IPS-18c (cell line): Measurements from ENCODE around the gene ZNF853.
A peak's percentile ranks its signal among the peaks of the same experiment; 100 is the strongest.
"Not testable (repeated sequence)": the region's sequence is repeated elsewhere in the genome, so short reads cannot be mapped to it uniquely, and the experiment has no call there.

Experiments used
- H3K4me3 ChIP-seq: 2 replicates; pipeline ENCODE4 v1.7.0; 2013; ENCODE audit warnings: low read depth, mild to moderate bottlenecking, low read length, moderate library complexity; ENCODE audit not compliant: insufficient read depth
- H3K9me3 ChIP-seq: one replicate; pipeline ENCODE4 v1.6.1; 2013; ENCODE audit warnings: mild to moderate bottlenecking, low read length, moderate library complexity; ENCODE audit not compliant: control insufficient read depth, insufficient read depth

ZNF853 gene

GRCh38 chr7:6624246-6624611 lies 8.8 kb downstream of the ZNF853 start:
- H3K9me3 ChIP-seq = no peaks in the 10 kb centered on the region
- no peak overlapping the region for H3K4me3 ChIP-seq

GRCh38 chr7:6628045-6628444 lies 12.6 kb downstream of the ZNF853 start:
- H3K4me3 ChIP-seq = no peak overlapping the region
- H3K9me3 ChIP-seq = no peaks in the 10 kb centered on the region

GRCh38 chr7:6630007-6630849 lies 14.8 kb downstream of the ZNF853 start:
- H3K4me3 ChIP-seq = no peak overlapping the region

GRCh38 chr7:6631605-6632004 lies 16.2 kb downstream of the ZNF853 start:
- H3K4me3 ChIP-seq = no peak overlapping the region
- no peaks in the 10 kb centered on the region for H3K9me3 ChIP-seq

More at GRCh38 chr7:6630007-6630849, 14.8 kb downstream of the ZNF853 start:
- no peaks in the 10 kb centered on the region for H3K9me3 ChIP-seq

GRCh38 chr7:6634021-6634420 lies 18.6 kb downstream of the ZNF853 start:
- H3K4me3 ChIP-seq = no peak overlapping the region
- H3K9me3 ChIP-seq = no peaks in the 10 kb centered on the region

GRCh38 chr7:6634971-6635370 lies 19.6 kb downstream of the ZNF853 start:
- H3K9me3 ChIP-seq, H3K4me3 ChIP-seq: not testable (repeated sequence)

GRCh38 chr7:6636741-6637543 lies 21.5 kb downstream of the ZNF853 start, which contains the start of gene ZNF316:
Gene ZNF316, plus strand, starts transcription at chr7:6637318. Its CDS starts 5,092 bp downstream, at chr7:6642410.
- H3K9me3 ChIP-seq = no peaks in the 10 kb centered on the region
- peak within 1 kb of the TSS; percentile 61 for H3K4me3 ChIP-seq

- Histone ChIP-seq H3K9me3 (no peaks in the 10 kb centered on the region), H3K4me3 (peak overlapping the region; percentile 61)
Measured at GRCh38 chr7:6637544-6638229, 22.3 kb downstream of the ZNF853 start.

- no peaks in the 10 kb centered on the region for H3K9me3 ChIP-seq
- no peak overlapping the region for H3K4me3 ChIP-seq
Measured at GRCh38 chr7:6639032-6639431, 23.6 kb downstream of the ZNF853 start.

- no peaks in the 10 kb centered on the region for H3K9me3 ChIP-seq
- no peak overlapping the region for H3K4me3 ChIP-seq
Measured at GRCh38 chr7:6639627-6640026, 24.2 kb downstream of the ZNF853 start.

- no peak overlapping the region for H3K4me3 ChIP-seq
Measured at GRCh38 chr7:6640246-6640721, 24.9 kb downstream of the ZNF853 start.

GRCh38 chr7:6641305-6642035 lies 26.1 kb downstream of the ZNF853 start:
- H3K4me3 ChIP-seq = no peak overlapping the region
- no peaks in the 10 kb centered on the region for H3K9me3 ChIP-seq

More at GRCh38 chr7:6640246-6640721, 24.9 kb downstream of the ZNF853 start:
- H3K9me3 ChIP-seq = no peaks in the 10 kb centered on the region

GRCh38 chr7:6642239-6642839 lies 26.9 kb downstream of the ZNF853 start:
- Histone ChIP-seq H3K9me3 (no peaks in the 10 kb centered on the region), H3K4me3 (no peak overlapping the region)

GRCh38 chr7:6642861-6643640 lies 27.6 kb downstream of the ZNF853 start:
- no peaks in the 10 kb centered on the region for H3K9me3 ChIP-seq
- no peak overlapping the region for H3K4me3 ChIP-seq

- Histone ChIP-seq H3K4me3 (no peak overlapping the region), H3K9me3 (no peaks in the 10 kb centered on the region)
Measured at GRCh38 chr7:6643915-6644625, 28.7 kb downstream of the ZNF853 start.
